ENCODE results near the gene PROCA1.

DNA sequence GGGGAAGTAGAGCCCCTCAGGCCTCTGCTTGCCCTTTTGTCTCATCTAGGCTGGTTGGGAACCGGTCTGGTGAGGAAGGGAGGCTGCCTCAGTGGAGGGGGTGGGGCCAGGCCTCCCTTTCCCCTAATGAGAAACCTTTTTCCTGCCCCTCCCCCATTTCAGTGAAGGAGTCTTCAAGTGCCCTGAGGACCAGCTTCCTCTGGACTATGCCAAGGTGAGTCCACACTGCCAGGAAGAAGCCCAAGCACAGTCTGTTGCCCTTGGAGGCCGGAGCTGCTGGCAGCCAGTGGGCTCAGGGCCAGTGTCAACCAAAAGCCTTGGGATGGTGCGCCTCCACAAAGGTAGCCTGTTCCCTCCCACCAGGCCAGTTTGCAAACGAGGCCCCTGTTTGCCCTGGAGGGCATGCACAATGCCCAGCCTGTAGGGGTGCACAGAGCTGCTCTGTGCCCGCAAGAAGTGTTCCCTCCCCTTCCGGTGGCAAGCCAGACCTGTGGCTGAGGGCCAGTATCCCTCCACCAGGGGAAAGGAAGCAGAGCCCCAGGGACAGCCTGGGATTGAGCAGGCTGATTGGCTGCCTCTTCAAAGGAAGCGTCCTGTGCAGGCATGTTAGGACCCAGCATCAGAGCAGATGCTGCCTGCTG, 35.5 kb upstream of the PROCA1 start:
- TF ChIP-seq, protein P1, sequence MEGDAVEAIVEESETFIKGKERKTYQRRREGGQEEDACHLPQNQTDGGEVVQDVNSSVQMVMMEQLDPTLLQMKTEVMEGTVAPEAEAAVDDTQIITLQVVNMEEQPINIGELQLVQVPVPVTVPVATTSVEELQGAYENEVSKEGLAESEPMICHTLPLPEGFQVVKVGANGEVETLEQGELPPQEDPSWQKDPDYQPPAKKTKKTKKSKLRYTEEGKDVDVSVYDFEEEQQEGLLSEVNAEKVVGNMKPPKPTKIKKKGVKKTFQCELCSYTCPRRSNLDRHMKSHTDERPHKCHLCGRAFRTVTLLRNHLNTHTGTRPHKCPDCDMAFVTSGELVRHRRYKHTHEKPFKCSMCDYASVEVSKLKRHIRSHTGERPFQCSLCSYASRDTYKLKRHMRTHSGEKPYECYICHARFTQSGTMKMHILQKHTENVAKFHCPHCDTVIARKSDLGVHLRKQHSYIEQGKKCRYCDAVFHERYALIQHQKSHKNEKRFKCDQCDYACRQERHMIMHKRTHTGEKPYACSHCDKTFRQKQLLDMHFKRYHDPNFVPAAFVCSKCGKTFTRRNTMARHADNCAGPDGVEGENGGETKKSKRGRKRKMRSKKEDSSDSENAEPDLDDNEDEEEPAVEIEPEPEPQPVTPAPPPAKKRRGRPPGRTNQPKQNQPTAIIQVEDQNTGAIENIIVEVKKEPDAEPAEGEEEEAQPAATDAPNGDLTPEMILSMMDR (IDR thresholded peaks at IDR 0.05; ENCODE audit: borderline replicate concordance, extremely low read depth, low read length, poor library complexity, severe bottlenecking): no peak
- no peak for TF ChIP-seq EZH2 (IDR thresholded peaks at IDR 0.05; ENCODE audit: borderline replicate concordance, low read depth, low read length, severe bottlenecking)
